ENCODE results near the gene CHCHD6.

Gene CHCHD6

GRCh38 chr3:126671521-126671920 is 32.5 kb upstream of the CHCHD6 start:
- no peak for DNase-seq

GRCh38 chr3:126672340-126672739 is 31.7 kb upstream of the CHCHD6 start:
- DNase-seq, result no peak

- no peak for DNase-seq
Observed at GRCh38 chr3:126672741-126673140, 31.3 kb upstream of the CHCHD6 start.

- no peak for DNase-seq
Observed at GRCh38 chr3:126676919-126677705, 26.9 kb upstream of the CHCHD6 start.

- DNase-seq, result no peak
Observed at GRCh38 chr3:126677862-126678503, 26.1 kb upstream of the CHCHD6 start.

- DNase-seq, result no peak
Observed at GRCh38 chr3:126678693-126679317, 25.2 kb upstream of the CHCHD6 start.

GRCh38 chr3:126679318-126679751 is 24.7 kb upstream of the CHCHD6 start:
- DNase-seq, result peak; percentile 33 to 67

- DNase-seq, result no peak
Observed at GRCh38 chr3:126679831-126680666, 24.0 kb upstream of the CHCHD6 start.

GRCh38 chr3:126680667-126681055 is 23.4 kb upstream of the CHCHD6 start:
- no peak for DNase-seq

- no peak for DNase-seq
Observed at GRCh38 chr3:126682009-126682408, 22.0 kb upstream of the CHCHD6 start.

GRCh38 chr3:126683069-126683468 is 21.0 kb upstream of the CHCHD6 start:
- DNase-seq, result no peak

GRCh38 chr3:126684218-126684751 is 19.8 kb upstream of the CHCHD6 start:
- no peak for DNase-seq

GRCh38 chr3:126685021-126685420 is 19.0 kb upstream of the CHCHD6 start:
- no peak for DNase-seq

GRCh38 chr3:126685493-126685892 is 18.5 kb upstream of the CHCHD6 start:
- no peak for DNase-seq

- no peak for DNase-seq
Observed at GRCh38 chr3:126691765-126692164, 12.3 kb upstream of the CHCHD6 start.

GRCh38 chr3:126692858-126693257 is 11.2 kb upstream of the CHCHD6 start:
- no peak for DNase-seq

GRCh38 chr3:126693921-126694320 is 10.1 kb upstream of the CHCHD6 start:
- DNase-seq, result no peak

GRCh38 chr3:126696701-126697267 is 7.3 kb upstream of the CHCHD6 start:
- DNase-seq, result no peak

GRCh38 chr3:126699011-126699410 is 5.0 kb upstream of the CHCHD6 start:
- no peak for DNase-seq

GRCh38 chr3:126704494-126705214 is 614 bp downstream of the CHCHD6 start:
- no peak for DNase-seq

- DNase-seq, result no peak
Observed at GRCh38 chr3:126706631-126707030, 2.6 kb downstream of the CHCHD6 start.

All from SW 1271 (cell line).